Right lobe of liver (tissue), 6 donors: Measurements from ENCODE around the gene RNU1-4. TPM values are rescaled to one million over a fixed set of nuclear protein-coding genes. Genes with fewer than 3 reads are reported as not detected.
A peak's percentile ranks its signal among the peaks of the same experiment; 100 is the strongest.
"Not testable (repeated sequence)": the region's sequence is repeated elsewhere in the genome, so short reads cannot be mapped to it uniquely, and the experiment has no call there.

Source experiments
- ATAC-seq, 4 donors: fragments of 200-7000 bp; cut with Tn5 transposase; one replicate each; pipeline ENCODE4 v1.9.1; 2020; ENCODE audit warnings: mild to moderate bottlenecking in 4 of 4, moderate library complexity in 4 of 4
- DNase-seq, 3 donors: peaks; one replicate each; pipeline ENCODE4 v3.0.0-alpha.2; 2020
- H3K27ac ChIP-seq, 3 donors: fragments of 200-600 bp; one replicate each; pipeline ENCODE4 v1.8.0; 2022
- H3K27me3 ChIP-seq, 2 donors: fragments of 200-600 bp; one replicate each; pipeline ENCODE4 v1.8.0; 2022
- H3K36me3 ChIP-seq, 4 donors: fragments of 200-600 bp; sonication (generic) in 1 of 4; one replicate each; pipeline versions ENCODE4 v1.5.1 to v1.8.0; 2017 to 2022; ENCODE audit warnings: control low read depth in 1 of 4
- H3K4me1 ChIP-seq, 4 donors: fragments of 200-600 bp; sonication (generic) in 1 of 4; one replicate each; pipeline versions ENCODE4 v1.5.1 to v1.8.0; 2017 to 2022; ENCODE audit warnings: control low read depth in 1 of 4
- H3K4me3 ChIP-seq, 3 donors: fragments of 200-600 bp; one replicate each; pipeline ENCODE4 v1.8.0; 2022
- H3K9me3 ChIP-seq, 4 donors: fragments of 200-600 bp; sonication (generic) in 1 of 4; one replicate each; pipeline versions ENCODE4 v1.5.1 to v1.8.0; 2017 to 2022; ENCODE audit warnings: control low read depth in 1 of 4
- WGBS: methylation state at CpG from one replicate; pipeline ENCODE4 v1.1.6; 2018; ENCODE audit warnings: low coverage, low lambda C conversion rate; ENCODE audit not compliant: insufficient coverage; ENCODE audit errors: missing lambda C conversion rate; 5-methylcytosine and 5-hydroxymethylcytosine counted together
- intact Hi-C, 2 donors: fragments of 100-400 bp; cut with DNase I; formaldehyde crosslinking; loops; one replicate each; pipeline versions ENCODE4 v1.11.2 to v1.14.1; 2022
- total RNA-seq, 6 experiments: library from RNA; depleted of rRNA in 2 of 6; stranded (reverse); fragments of >200 nt in 2 of 6; fragmentation: NEBNext Ultra II Directional in 3 of 6; extraction: Animal tissue kit (Norgen Biotek cat#: 25700) in 3 of 6; gene quantifications; one replicate each; pipeline versions ENCODE4 v1.1.0 to v1.2.4, GENCODE V29; 2016 to 2023
- donor health status: DM: no; HTN: yes; CAD: no.
- donor health status: DM: no; HTN: no; CAD: no.
- donor health status: DM: no; HTN: no; CAD: no.
- donor health status: DM: no; HTN: yes; CAD: no.
- donor health status: DM: no; HTN: yes; CAD: no.

Gene RNU1-4
- total RNA-seq, 6 experiments from 2014 or later = under 0.01 to 3,377 (median 977) TPM

DNA sequence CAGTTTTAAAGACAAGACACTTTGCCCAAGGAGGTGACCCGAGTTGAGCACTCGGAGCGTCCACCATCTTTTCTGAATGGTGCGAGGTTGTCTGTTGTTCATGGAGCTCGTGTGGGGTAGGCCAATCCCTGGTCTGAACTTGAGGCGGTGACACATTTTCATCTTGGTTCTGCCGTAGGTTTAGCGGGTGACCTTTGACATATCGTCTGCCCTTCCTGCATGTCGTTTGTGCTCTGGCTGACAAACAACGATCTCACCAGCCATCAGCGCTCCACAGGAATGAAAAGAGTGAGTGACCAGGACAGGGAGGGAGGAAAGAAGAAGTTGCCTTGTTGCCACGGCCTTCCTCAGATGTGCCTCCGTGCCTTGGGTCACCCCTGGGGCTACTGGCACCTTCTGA is 34.5 kb downstream of the RNU1-4 start:
- intact Hi-C loops, ATAC-seq, H3K4me3 ChIP-seq, H3K4me1 ChIP-seq, DNase-seq, H3K27ac ChIP-seq, H3K27me3 ChIP-seq, H3K9me3 ChIP-seq, H3K36me3 ChIP-seq: not testable (repeated sequence)
- 73% methylated on average over 8 of the region's 14 CpGs for WGBS

- H3K27me3 ChIP-seq, H3K4me1 ChIP-seq, H3K27ac ChIP-seq, H3K9me3 ChIP-seq, intact Hi-C loops, DNase-seq, H3K36me3 ChIP-seq, H3K4me3 ChIP-seq: not testable (repeated sequence)
- peak in 1 of 4 donors; percentile 14 for ATAC-seq
- WGBS = 82% methylated on average over 6 of the region's 8 CpGs
Observed at GRCh38 chr1:16775290-16775689, 35.0 kb downstream of the RNU1-4 start.

DNA sequence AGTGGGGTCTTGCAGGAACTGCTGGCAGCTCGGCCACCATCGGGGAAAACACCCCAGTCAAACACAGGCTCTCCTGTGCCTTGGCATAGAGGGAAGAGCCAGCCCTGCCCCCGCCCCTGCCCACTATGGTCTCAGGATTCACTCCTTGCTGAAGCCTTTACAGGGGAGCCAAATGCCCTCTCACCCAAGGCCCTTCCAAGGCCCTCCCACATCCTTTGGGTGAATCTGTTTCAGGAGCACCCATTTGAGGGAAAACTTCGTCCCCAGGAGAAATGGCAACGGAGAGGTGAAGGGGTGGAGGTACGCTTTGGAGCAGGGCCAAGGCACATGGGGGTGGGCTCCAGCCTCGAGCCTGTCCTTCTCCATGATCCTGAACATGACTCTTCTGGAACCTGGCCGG is 35.9 kb downstream of the RNU1-4 start:
- H3K36me3 ChIP-seq, intact Hi-C loops, H3K27ac ChIP-seq, H3K4me1 ChIP-seq, ATAC-seq, H3K4me3 ChIP-seq, H3K9me3 ChIP-seq, DNase-seq, H3K27me3 ChIP-seq: not testable (repeated sequence)
- 80% methylated on average over 4 of the region's 8 CpGs for WGBS

DNA sequence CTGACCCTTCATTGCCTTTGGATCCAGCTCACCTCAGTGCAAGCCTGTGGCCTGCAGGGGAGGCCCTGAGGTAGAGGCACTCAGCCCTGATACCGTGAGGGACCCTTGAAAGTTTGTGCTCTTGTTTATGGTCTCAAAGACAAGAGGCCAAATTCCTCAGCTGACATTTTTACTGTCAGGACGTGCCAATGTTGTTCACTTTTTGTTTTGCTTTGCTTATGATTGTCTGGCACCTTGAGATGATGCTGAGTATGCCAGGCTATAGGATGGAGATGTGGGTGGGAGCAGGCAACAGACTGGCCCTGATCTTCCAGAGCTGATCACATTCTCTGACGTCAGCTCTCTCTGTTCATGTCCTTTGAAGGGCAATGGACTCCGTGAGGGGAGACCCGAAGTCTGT is 36.5 kb downstream of the RNU1-4 start:
- H3K4me3 ChIP-seq, ATAC-seq, H3K27me3 ChIP-seq, H3K4me1 ChIP-seq, intact Hi-C loops, H3K9me3 ChIP-seq, H3K27ac ChIP-seq, DNase-seq, H3K36me3 ChIP-seq: not testable (repeated sequence)
- 58% methylated on average over 3 of the region's 5 CpGs for WGBS

DNA sequence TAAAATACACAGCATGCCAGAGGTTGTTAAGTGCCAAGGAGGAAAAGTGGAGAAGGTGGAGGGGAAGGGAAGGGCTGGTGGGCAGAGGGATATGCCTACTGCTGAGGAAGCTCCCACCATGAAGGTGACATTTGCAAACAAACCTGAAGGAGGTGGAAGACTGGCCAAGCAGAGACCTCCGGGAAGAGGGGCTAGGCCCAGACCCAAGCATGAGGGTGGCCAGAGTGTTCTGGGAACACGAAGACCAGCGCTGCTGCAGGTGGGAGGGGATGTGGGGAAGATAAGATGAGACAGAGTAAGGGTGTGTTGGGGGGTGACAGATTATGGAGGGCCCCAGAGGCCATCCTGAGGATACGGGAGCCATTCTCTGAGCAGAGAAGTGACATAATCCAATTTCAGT is 37.5 kb downstream of the RNU1-4 start:
- WGBS = 81% methylated on average over 4 of the region's 4 CpGs
- DNase-seq, intact Hi-C loops, H3K27ac ChIP-seq, H3K4me1 ChIP-seq, H3K4me3 ChIP-seq, H3K36me3 ChIP-seq, H3K9me3 ChIP-seq, H3K27me3 ChIP-seq: not testable (repeated sequence)
- peak in 1 of 4 donors; percentile 12 for ATAC-seq

- H3K4me1 ChIP-seq, intact Hi-C loops, H3K27ac ChIP-seq, H3K4me3 ChIP-seq, ATAC-seq, H3K36me3 ChIP-seq, H3K9me3 ChIP-seq, DNase-seq, H3K27me3 ChIP-seq: not testable (repeated sequence)
- WGBS = 76% methylated on average over 5 of the region's 5 CpGs
Observed at GRCh38 chr1:16779525-16779924, 39.2 kb downstream of the RNU1-4 start.

GRCh38 chr1:16781033-16781432 is 40.7 kb downstream of the RNU1-4 start:
- DNase-seq, H3K4me3 ChIP-seq, H3K27ac ChIP-seq, intact Hi-C loops, H3K9me3 ChIP-seq, H3K27me3 ChIP-seq, H3K36me3 ChIP-seq, H3K4me1 ChIP-seq: not testable (repeated sequence)
- peak in 2 of 4 donors; percentile 30 to 77 for ATAC-seq
- WGBS = no CpG with 5 or more reads among the region's 2 CpGs

DNA sequence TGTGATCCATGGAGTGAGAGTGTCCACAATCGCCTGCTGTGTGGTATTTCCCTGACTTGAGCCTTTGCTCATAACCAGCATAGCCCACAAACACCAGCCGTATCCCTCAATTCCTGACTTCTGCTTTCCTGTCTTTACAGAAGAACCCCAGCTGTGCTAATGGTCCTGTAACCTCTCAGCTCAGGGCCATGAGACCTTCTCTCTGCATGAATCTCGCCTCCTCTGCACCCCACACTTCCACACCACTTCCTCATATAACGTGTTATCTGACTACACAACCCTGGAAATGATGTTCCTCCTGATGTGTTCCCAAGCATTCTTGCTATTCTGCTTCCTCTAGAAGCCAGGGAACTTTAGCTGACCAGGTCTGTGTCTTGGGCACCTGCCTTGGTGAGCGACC is 41.3 kb downstream of the RNU1-4 start:
- intact Hi-C loops, H3K4me1 ChIP-seq, H3K27me3 ChIP-seq, H3K27ac ChIP-seq, DNase-seq, H3K9me3 ChIP-seq, H3K4me3 ChIP-seq, H3K36me3 ChIP-seq: not testable (repeated sequence)
- 55% methylated on average over 3 of the region's 5 CpGs for WGBS
- peak in 1 of 4 donors; percentile 16 for ATAC-seq

- H3K4me3 ChIP-seq, H3K27ac ChIP-seq, DNase-seq, ATAC-seq, H3K9me3 ChIP-seq, H3K4me1 ChIP-seq, intact Hi-C loops, H3K36me3 ChIP-seq, H3K27me3 ChIP-seq: not testable (repeated sequence)
- no CpG with 5 or more reads among the region's 2 CpGs for WGBS
Observed at GRCh38 chr1:16784955-16785354, 44.6 kb downstream of the RNU1-4 start.

DNA sequence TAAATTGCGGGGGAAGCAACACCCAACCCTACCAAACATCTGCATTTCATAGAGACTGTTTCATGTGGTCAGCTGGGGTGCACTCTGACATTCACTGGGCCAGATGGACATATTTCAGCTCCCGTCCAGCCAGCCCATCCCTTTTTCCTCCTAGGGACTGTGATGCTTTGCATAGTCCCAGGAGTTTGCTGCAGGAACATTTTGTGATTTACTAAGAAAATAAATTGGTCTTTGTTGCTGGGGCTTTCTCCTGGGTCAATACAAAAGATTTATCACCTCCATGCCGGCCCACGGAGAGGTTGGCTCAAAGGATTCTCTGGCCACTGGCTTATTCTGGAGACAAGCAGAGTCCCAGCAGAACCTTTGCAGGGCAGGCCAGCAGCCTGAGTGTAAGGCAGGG is 46.0 kb downstream of the RNU1-4 start:
- H3K27me3 ChIP-seq, DNase-seq, H3K4me1 ChIP-seq, intact Hi-C loops, H3K4me3 ChIP-seq, ATAC-seq, H3K9me3 ChIP-seq, H3K27ac ChIP-seq, H3K36me3 ChIP-seq: not testable (repeated sequence)
- WGBS = 49% methylated on average over 2 of the region's 4 CpGs

DNA sequence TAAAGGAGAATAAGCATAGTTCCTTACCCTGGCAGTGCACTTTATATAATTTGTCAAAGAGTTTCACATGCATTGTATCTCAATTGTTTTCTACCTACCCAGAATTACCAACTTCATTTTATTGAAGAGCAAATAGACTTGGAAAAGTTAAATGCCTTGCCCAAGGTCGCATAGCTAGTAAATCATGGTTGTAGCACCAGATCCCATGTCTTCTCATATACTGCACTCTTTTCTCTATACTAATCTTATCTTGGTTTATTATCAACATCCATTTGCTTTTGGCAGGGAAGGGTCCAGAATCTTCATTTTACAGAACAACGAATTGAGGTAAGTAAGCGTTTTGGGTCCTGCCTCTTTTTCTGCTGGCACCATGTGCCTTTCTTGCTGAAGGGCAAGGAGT is 46.9 kb downstream of the RNU1-4 start:
- ATAC-seq, DNase-seq, H3K27me3 ChIP-seq, H3K36me3 ChIP-seq, H3K4me1 ChIP-seq, H3K9me3 ChIP-seq, intact Hi-C loops, H3K4me3 ChIP-seq, H3K27ac ChIP-seq: not testable (repeated sequence)
- WGBS = 72% methylated on average over 2 of the region's 3 CpGs

DNA sequence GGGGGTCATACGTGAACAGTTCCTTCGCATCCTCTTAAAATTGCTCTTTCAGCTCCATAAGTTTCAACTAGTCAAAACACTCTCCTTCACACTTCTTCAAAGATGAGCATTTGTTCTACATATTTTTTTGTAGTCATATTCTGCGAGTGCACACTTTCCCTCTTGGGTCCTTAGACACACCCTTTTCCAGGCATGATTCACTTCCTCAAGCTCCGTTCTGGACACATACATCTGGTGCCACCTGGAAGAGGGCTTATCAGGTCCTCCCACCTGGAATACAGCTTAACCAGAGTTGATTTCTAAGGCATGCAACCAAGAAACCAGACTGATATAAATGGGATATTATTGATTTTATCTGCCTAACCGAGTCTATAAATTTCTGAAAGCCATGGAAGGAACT is 47.4 kb downstream of the RNU1-4 start:
- H3K4me1 ChIP-seq, H3K4me3 ChIP-seq, DNase-seq, intact Hi-C loops, H3K9me3 ChIP-seq, H3K27me3 ChIP-seq, ATAC-seq, H3K27ac ChIP-seq, H3K36me3 ChIP-seq: not testable (repeated sequence)
- WGBS = 50% methylated on average over 2 of the region's 5 CpGs
